CD14-positive monocyte (primary cell): ENCODE results near the gene VWA3A. TPM values are rescaled to one million over a fixed set of nuclear protein-coding genes. Genes with fewer than 3 reads are reported as not detected.
"Not testable (repeated sequence)": the region's sequence is repeated elsewhere in the genome, so short reads cannot be mapped to it uniquely, and the experiment has no call there.

Experiments
- DNase-seq, 3 donors: peaks; one replicate each; pipeline ENCODE4 v3.0.0-alpha.2; 2011 to 2022
- H2AFZ ChIP-seq: 2 replicates; pipeline ENCODE4 v1.6.0; 2012; ENCODE audit warnings: mild to moderate bottlenecking, low read depth, low read length, inconsistent platforms; ENCODE audit not compliant: insufficient read depth, poor library complexity, severe bottlenecking
- H3K27ac ChIP-seq, 2 donors: 1 replicate in 1 of 2; 2 replicates in 1 of 2; pipeline ENCODE4 v1.5.1; 2012 to 2013; ENCODE audit warnings: low read length in 2 of 2, control low read depth in 1 of 2, inconsistent platforms in 1 of 2, low read depth in 1 of 2, mild to moderate bottlenecking in 1 of 2
- H3K27me3 ChIP-seq, 2 donors: one replicate each; pipeline versions ENCODE4 v1.6.0 to v1.6.1; 2011 to 2013; ENCODE audit warnings: low read length in 2 of 2; ENCODE audit not compliant: control insufficient read depth in 2 of 2, insufficient read depth in 2 of 2
- H3K36me3 ChIP-seq, 2 donors: replicated peaks in 1 of 2; 1 replicate in 1 of 2; 2 replicates in 1 of 2; pipeline versions ENCODE4 v1.5.1 to v1.6.1; 2012 to 2013; ENCODE audit warnings: low read length in 2 of 2, control low read depth in 1 of 2, inconsistent platforms in 1 of 2, mild to moderate bottlenecking in 1 of 2; ENCODE audit not compliant: insufficient read depth in 2 of 2, control insufficient read depth in 1 of 2
- H3K4me1 ChIP-seq, 2 donors: 1 replicate in 1 of 2; 2 replicates in 1 of 2; pipeline versions ENCODE4 v1.5.1 to v1.6.1; 2012 to 2013; ENCODE audit warnings: low read length in 2 of 2, control low read depth in 1 of 2, inconsistent platforms in 1 of 2, mild to moderate bottlenecking in 1 of 2, moderate library complexity in 1 of 2; ENCODE audit not compliant: insufficient read depth in 2 of 2, control insufficient read depth in 1 of 2
- H3K4me2 ChIP-seq: replicated peaks from 2 replicates; pipeline ENCODE3; 2012; ENCODE audit warnings: low read length, moderate library complexity, mild to moderate bottlenecking; ENCODE audit not compliant: poor library complexity, severe bottlenecking; ENCODE audit errors: extremely low read depth
- H3K4me3 ChIP-seq, 3 experiments: fragments of 200-600 bp in 1 of 3; sonication (generic) in 1 of 3; replicated peaks in 1 of 3; 1 replicate in 2 of 3; 2 replicates in 1 of 3; pipeline ENCODE4 v1.5.1; 2011 to 2013; ENCODE audit warnings: low read length in 3 of 3, mild to moderate bottlenecking in 3 of 3, control low read depth in 2 of 3, low read depth in 2 of 3, inconsistent platforms in 1 of 3, moderate library complexity in 1 of 3
- H3K79me2 ChIP-seq: 2 replicates; pipeline ENCODE4 v1.6.0; 2012; ENCODE audit warnings: mild to moderate bottlenecking, control low read depth, inconsistent platforms, low read length, moderate library complexity; ENCODE audit not compliant: insufficient read depth
- H3K9ac ChIP-seq: 2 replicates; pipeline ENCODE4 v1.6.0; 2017; ENCODE audit warnings: low read length, mild to moderate bottlenecking; ENCODE audit not compliant: insufficient read depth, poor library complexity, severe bottlenecking
- H3K9me3 ChIP-seq, 2 donors: replicated peaks in 1 of 2; 1 replicate in 1 of 2; 2 replicates in 1 of 2; pipeline versions ENCODE4 v1.5.1 to v1.6.1; 2012 to 2013; ENCODE audit warnings: low read length in 2 of 2, control low read depth in 1 of 2; ENCODE audit not compliant: control insufficient read depth in 1 of 2, insufficient read depth in 1 of 2
- H4K20me1 ChIP-seq: 2 replicates; pipeline ENCODE4 v1.6.0; 2012; ENCODE audit warnings: mild to moderate bottlenecking, low read length, control low read depth, moderate library complexity; ENCODE audit not compliant: insufficient read depth
- H3K27ac Mint-ChIP-seq, 7 donors: one replicate each; pipeline ENCODE4 v1.8.0; 2020; ENCODE audit warnings: mild to moderate bottlenecking in 7 of 7, mixed read lengths in 7 of 7, moderate library complexity in 6 of 7, inconsistent platforms in 2 of 7
- H3K27me3 Mint-ChIP-seq, 3 donors: one replicate each; pipeline ENCODE4 v1.8.0; 2021 to 2022; ENCODE audit warnings: low read depth in 3 of 3, mild to moderate bottlenecking in 3 of 3, mixed read lengths in 3 of 3, moderate library complexity in 3 of 3, inconsistent platforms in 1 of 3
- H3K36me3 Mint-ChIP-seq, 2 donors: one replicate each; pipeline ENCODE4 v1.8.0; 2020; ENCODE audit warnings: mixed read lengths in 2 of 2, inconsistent platforms in 1 of 2, mild to moderate bottlenecking in 1 of 2
- H3K4me1 Mint-ChIP-seq: one replicate; pipeline ENCODE4 v1.8.0; 2020; ENCODE audit warnings: mild to moderate bottlenecking, mixed read lengths
- H3K4me3 Mint-ChIP-seq, 2 donors: one replicate each; pipeline ENCODE4 v1.8.0; 2020; ENCODE audit warnings: mild to moderate bottlenecking in 2 of 2, mixed read lengths in 2 of 2, moderate library complexity in 1 of 2
- H3K9me3 Mint-ChIP-seq, 7 donors: one replicate each; pipeline ENCODE4 v1.8.0; 2020 to 2022; ENCODE audit warnings: mixed read lengths in 7 of 7, mild to moderate bottlenecking in 6 of 7, moderate library complexity in 6 of 7, inconsistent platforms in 2 of 7
- WGBS: methylation state at CpG from one replicate; pipeline ENCODE4 v1.1.5; 2013; ENCODE audit warnings: missing lambda C conversion rate; ENCODE audit not compliant: insufficient coverage; 5-methylcytosine and 5-hydroxymethylcytosine counted together
- intact Hi-C, 2 donors: fragments of 100-400 bp; cut with micrococcal nuclease; formaldehyde crosslinking; loops; one replicate each; pipeline versions ENCODE4 v1.15.0 to v1.15.1; 2023
- polyA plus RNA-seq, 3 donors: library from polyadenylated mRNA; depleted of rRNA in 1 of 3; unstranded in 2 of 3; stranded (reverse) in 1 of 3; fragments of 300-500 nt in 2 of 3; fragments of >200 nt in 1 of 3; fragmentation: Illumina TruSeq in 2 of 3; gene quantifications; 1 replicate in 2 of 3; 2 replicates in 1 of 3; pipeline ENCODE4 v1.2.3, GENCODE V29; 2012 to 2021
- TF ChIP-seq, protein P1 (sequence below): fragments of 200-600 bp; IDR thresholded peaks from one replicate; pipeline ENCODE4 v1.8.0; 2022; ENCODE audit warnings: antibody characterized with exemption, mild to moderate bottlenecking

Gene VWA3A
- polyA plus RNA-seq, 3 donors, result 0.09 TPM; not detected in 2

DNA sequence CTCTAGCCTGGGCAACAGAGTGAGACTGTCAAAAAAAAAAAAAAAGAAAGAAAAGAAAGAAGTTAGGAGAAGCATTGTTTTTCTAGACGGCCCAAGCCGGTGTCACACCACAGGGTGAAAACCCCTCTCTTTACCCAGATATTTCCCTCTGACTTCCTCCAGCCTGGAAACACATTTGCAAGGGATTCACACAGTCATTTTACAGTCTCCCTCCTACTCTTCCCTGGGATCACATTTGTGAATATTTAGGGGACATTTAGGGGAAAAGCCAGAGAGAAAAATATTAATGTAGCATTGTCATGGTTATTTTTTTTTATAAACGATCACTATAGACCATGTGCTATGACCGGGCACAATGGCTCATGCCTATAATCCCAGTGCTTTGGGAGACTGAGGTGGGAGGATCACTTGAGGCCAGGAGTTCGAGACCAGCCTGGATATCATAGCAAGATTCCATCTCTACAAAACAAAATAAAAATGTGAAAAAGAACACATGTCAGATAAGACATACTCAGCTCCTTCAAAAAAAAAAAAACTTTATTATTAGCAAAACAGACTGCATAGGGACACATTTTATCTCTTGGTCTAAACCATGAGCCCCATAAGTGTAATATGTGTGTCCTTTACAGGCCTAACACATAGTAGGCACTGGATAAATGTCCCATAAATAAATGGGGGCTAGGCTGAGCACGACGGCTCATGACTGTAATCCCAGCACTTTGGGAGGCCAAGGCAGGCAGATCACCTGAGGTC lies 59.1 kb downstream of the VWA3A start:
- Histone ChIP-seq H2AFZ (no peak overlapping the region), H3K9ac (no peak overlapping the region), H3K79me2 (no peaks in the 10 kb centered on the region), H4K20me1 (no peaks in the 10 kb centered on the region), H3K27ac (no peak overlapping the region), H3K4me3 (no peak overlapping the region), H3K36me3 (no peaks in the 10 kb centered on the region), H3K27me3 (no peaks in the 10 kb centered on the region), H3K9me3 (no peaks in the 10 kb centered on the region), H3K4me2 (no peak overlapping the region), H3K4me1 (no peaks in the 10 kb centered on the region)
- H3K4me1 Mint-ChIP-seq, result no peaks in the 10 kb centered on the region
- WGBS, result 100% methylated on average over 2 of the region's 7 CpGs
- H3K27me3 Mint-ChIP-seq, result peaks cover 4 to 10% (median 9%) of the 10 kb centered on the region in 3 donors
- no peak overlapping the region for H3K4me3 Mint-ChIP-seq
- no peaks in the 10 kb centered on the region for H3K9me3 Mint-ChIP-seq
- no peaks in the 10 kb centered on the region for H3K36me3 Mint-ChIP-seq
- intact Hi-C loops, result no loop called here
- no peak for DNase-seq
- TF ChIP-seq, protein P1, sequence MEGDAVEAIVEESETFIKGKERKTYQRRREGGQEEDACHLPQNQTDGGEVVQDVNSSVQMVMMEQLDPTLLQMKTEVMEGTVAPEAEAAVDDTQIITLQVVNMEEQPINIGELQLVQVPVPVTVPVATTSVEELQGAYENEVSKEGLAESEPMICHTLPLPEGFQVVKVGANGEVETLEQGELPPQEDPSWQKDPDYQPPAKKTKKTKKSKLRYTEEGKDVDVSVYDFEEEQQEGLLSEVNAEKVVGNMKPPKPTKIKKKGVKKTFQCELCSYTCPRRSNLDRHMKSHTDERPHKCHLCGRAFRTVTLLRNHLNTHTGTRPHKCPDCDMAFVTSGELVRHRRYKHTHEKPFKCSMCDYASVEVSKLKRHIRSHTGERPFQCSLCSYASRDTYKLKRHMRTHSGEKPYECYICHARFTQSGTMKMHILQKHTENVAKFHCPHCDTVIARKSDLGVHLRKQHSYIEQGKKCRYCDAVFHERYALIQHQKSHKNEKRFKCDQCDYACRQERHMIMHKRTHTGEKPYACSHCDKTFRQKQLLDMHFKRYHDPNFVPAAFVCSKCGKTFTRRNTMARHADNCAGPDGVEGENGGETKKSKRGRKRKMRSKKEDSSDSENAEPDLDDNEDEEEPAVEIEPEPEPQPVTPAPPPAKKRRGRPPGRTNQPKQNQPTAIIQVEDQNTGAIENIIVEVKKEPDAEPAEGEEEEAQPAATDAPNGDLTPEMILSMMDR, result no peak
- no peak overlapping the region for H3K27ac Mint-ChIP-seq

- H3K36me3 ChIP-seq, result no peaks in the 10 kb centered on the region
- H3K4me2 ChIP-seq, result no peak overlapping the region
- H3K4me3 ChIP-seq, result no peak overlapping the region
- Mint-ChIP-seq H3K27ac (peak overlapping the region in 1 of 7 donors; percentile 38), H3K9me3 (no peaks in the 10 kb centered on the region), H3K36me3 (no peaks in the 10 kb centered on the region), H3K4me1 (no peaks in the 10 kb centered on the region), H3K4me3 (no peak overlapping the region), H3K27me3 (peaks cover 4 to 10% (median 7%) of the 10 kb centered on the region in 3 donors)
- H3K79me2 ChIP-seq, result no peaks in the 10 kb centered on the region
- WGBS, result 89% methylated on average over 9 of the region's 11 CpGs
- H3K9ac ChIP-seq, result no peak overlapping the region
- no peaks in the 10 kb centered on the region for H4K20me1 ChIP-seq
- no peaks in the 10 kb centered on the region for H3K4me1 ChIP-seq
- H3K9me3 ChIP-seq, result no peaks in the 10 kb centered on the region
- no peak overlapping the region for H3K27ac ChIP-seq
- intact Hi-C loops, result no loop called here
- TF ChIP-seq, protein P1, result no peak
- H3K27me3 ChIP-seq, result no peaks in the 10 kb centered on the region
- no peak overlapping the region for H2AFZ ChIP-seq
- DNase-seq, result no peak
These were observed 60.0 kb downstream of the VWA3A start for GRCh38 chr16:22152316-22152715.

DNA sequence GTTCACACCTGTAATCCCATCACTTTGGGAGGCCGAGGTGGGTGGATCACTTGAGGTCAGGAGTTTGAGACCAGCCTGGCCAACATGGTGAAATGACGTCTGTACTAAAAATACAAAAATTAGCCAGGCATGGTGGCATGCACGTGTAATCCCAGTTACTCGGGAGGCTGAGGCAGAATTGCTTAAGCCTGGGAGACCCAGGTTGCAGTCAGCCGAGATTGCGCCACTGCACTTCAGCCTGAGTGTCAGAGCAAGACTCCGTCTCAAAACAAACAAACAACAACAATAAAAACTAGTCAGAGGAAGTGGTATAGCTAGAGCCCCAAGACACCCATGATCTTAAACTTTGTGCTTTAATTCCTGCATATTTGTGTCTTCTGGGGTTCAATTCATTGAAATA lies 60.7 kb downstream of the VWA3A start:
- H3K9ac ChIP-seq, H3K4me2 ChIP-seq, H3K27me3 ChIP-seq, H3K4me1 Mint-ChIP-seq, H3K27ac Mint-ChIP-seq, H3K9me3 Mint-ChIP-seq, H3K27ac ChIP-seq, H4K20me1 ChIP-seq, H3K4me3 Mint-ChIP-seq, H3K36me3 Mint-ChIP-seq, H3K4me3 ChIP-seq, H3K79me2 ChIP-seq, H2AFZ ChIP-seq, intact Hi-C loops, H3K9me3 ChIP-seq, H3K4me1 ChIP-seq, H3K36me3 ChIP-seq: not testable (repeated sequence)
- H3K27me3 Mint-ChIP-seq, result peaks cover 3 to 10% (median 4%) of the 10 kb centered on the region in 3 donors
- 67% methylated on average over 3 of the region's 7 CpGs for whole genome bisulfite sequencing
- peak in 1 of 3 donors; percentile 17 for DNase-seq
